GM21717 (cell line): ENCODE measurements around the gene ZNF140.
A peak's percentile ranks its signal among the peaks of the same experiment; 100 is the strongest.

Experiments used
- ATAC-seq: cut with Tn5 transposase; IDR thresholded peaks from one replicate; pipeline ENCODE4 v1.9.1; 2021; ENCODE audit warnings: mild to moderate bottlenecking, moderate library complexity; ENCODE audit not compliant: unreplicated experiment

The ZNF140 gene

DNA sequence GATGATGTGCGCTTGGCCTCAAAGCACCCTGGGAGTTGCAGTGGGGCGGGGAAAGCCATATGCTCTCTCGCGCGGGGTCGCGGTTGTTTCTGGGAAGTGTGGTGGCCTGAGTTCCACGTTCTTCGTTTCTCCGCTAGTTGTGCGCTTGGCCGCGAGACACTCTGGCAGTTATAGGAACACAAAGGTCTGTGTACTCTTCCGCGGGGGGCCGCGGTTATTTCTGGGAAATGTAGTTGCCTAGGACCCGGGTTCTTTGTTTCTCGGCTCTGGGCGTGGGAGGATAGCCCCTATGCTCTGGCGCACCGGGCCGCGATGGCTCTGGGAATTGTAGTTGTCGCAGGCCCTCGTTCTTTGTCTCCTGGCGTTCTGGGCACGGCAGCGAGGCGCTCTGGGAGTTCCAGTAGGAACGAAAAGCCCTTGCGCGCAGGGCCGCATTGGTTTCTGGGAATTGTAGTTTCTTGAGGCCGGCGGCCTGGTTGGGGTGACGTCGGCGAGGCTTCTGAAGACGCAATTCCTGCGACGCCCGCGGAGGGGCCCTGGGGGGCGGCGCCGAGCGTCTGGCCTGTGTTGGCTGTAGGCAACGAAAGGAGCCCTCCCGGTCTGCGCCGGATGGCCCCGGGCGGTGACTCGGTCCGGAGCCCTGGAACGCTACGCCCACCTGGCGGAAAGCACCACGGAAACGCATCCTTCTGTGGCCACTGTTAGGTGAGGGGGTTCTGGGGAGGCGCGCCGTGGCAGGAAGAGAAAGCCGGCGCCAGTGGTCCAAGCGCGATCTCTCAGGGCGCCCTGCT lies at the start of gene ZNF140:
ZNF140 (plus strand) TSS at position 556 of the 791 bp plus-strand sequence. CDS start 398 bp downstream, outside the sequence.
- ATAC-seq, result peak; percentile 70

- peak; percentile 93 for ATAC-seq
Observed at GRCh38 chr12:133037207-133038005, 43.3 kb upstream of the ZNF140 start, which contains the start of gene ZNF84. ZNF84 (plus strand) TSS chr12:133037509; CDS start chr12:133041468, 3,959 bp downstream.

DNA sequence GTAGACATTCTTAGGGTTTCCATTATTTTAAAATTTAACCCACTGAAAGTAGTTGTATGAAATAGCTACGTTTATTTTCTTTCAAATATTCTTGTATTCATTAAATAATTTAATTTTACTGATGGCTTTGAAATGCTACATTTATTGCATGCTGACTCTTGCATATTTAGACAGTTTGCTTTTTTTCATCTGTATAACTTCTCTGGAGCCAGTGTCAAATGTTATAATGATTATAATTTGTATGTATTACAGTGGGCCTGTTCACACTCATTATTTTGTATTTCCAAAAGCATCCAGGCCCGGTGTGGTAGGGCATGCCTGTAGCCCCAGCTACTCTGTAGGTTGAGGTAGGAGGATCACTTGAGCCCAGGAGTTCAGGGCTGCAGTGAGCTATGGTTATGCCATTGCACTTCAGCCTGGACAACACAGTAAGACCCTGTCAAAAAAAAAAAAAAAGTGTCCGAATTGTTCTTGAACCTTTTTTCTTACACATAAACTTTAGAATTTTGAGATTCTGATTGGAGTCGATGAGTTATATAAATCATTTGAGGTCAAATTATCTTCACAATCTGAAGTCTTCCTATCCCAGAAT lies 42.5 kb upstream of the ZNF140 start:
- ATAC-seq, result no peak

DNA sequence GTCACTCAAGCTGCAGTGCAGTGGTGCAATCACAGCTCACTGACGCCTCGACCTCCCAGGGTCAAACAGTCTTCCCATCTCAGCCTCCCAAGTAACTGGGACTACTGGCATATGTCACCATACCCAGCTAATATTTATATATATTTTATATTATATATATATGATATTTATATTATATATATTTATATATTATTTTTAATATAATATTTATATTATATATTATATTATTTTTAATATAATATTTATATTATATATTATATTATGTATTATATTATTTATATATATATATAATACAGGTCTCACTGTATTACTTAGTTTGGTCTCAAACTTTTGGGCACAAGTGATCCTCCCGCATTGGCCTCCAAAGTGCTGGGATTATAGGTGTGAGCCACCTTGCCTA lies 34.0 kb upstream of the ZNF140 start:
- ATAC-seq, result no peak

DNA sequence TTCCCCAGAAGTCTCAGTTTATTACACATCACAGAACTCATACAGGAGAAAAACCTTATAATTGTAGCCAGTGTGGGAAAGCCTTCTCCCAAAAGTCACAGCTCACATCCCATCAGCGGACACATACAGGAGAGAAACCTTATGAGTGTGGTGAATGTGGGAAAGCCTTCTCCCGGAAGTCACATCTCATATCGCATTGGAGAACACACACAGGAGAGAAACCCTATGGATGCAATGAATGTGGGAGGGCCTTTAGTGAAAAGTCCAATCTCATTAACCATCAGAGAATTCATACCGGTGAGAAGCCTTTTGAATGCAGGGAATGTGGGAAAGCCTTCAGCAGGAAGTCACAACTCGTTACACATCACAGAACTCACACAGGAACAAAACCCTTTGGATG lies 23.3 kb upstream of the ZNF140 start:
- ATAC-seq, result no peak

- ATAC-seq, result no peak
Observed at GRCh38 chr12:133058203-133059113, 22.3 kb upstream of the ZNF140 start.

GRCh38 chr12:133061954-133062353 lies 18.8 kb upstream of the ZNF140 start:
- no peak for ATAC-seq

GRCh38 chr12:133063556-133063955 lies 17.2 kb upstream of the ZNF140 start:
- ATAC-seq, result no peak

GRCh38 chr12:133073836-133074235 lies 6.9 kb upstream of the ZNF140 start:
- no peak for ATAC-seq

DNA sequence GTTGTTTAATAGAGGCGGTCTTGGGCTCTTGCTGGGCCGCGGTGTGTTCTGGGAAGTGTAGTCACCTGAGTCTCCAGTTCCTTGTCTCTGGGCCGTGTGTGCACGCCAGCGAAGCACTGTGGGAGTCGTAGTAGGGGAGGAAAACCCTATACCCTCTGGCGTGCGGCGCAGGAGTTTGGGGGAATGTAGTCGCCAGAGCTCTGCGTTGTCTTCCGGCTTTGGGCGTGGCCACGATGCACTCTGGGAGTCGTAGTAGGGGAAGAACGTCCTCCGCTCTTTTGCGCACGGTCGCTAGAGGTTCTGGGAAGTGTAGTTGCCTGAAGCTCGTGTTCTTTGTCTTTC lies 726 bp upstream of the ZNF140 start:
- ATAC-seq, result peak; percentile 81

GRCh38 chr12:133081159-133081780 lies 547 bp downstream of the ZNF140 start:
- no peak for ATAC-seq

DNA sequence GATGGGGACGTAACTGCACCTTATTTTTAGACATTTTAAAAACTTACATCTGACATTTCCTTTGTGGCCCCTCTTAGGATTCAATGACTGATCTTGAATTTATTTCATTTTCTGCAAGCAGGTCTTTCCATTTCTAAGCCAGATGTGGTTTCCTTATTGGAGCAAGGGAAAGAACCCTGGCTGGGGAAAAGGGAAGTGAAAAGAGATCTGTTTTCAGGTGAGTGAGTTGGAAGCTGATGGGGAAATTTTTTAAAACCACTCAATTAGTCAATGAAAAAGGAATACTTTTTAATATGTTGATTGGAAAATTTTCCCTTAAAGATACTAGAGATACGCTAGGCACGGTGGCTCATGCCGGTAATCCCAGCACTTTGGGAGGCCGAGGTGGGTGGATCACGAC lies 2.6 kb downstream of the ZNF140 start:
- ATAC-seq, result no peak

DNA sequence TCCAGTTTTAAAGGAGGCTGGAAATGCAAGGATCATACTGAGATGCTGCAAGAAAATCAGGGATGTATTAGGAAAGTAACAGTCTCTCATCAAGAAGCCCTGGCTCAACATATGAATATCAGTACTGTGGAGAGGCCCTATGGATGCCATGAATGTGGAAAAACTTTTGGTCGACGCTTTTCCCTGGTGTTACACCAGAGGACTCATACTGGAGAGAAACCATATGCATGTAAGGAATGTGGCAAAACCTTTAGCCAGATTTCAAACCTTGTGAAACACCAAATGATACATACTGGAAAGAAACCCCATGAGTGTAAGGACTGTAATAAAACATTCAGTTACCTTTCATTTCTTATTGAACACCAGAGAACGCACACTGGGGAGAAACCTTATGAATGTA lies 24.9 kb downstream of the ZNF140 start:
- no peak for ATAC-seq

DNA sequence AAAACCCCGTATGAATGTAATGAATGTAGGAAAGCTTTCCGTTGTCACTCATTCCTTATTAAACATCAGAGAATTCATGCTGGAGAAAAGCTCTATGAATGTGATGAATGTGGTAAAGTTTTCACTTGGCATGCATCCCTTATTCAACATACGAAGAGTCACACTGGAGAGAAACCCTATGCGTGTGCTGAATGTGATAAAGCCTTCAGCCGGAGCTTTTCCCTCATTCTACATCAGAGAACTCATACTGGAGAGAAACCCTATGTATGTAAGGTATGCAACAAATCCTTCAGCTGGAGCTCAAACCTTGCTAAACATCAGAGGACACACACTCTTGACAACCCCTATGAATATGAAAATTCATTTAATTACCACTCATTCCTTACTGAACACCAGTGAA lies 25.5 kb downstream of the ZNF140 start:
- ATAC-seq, result no peak

DNA sequence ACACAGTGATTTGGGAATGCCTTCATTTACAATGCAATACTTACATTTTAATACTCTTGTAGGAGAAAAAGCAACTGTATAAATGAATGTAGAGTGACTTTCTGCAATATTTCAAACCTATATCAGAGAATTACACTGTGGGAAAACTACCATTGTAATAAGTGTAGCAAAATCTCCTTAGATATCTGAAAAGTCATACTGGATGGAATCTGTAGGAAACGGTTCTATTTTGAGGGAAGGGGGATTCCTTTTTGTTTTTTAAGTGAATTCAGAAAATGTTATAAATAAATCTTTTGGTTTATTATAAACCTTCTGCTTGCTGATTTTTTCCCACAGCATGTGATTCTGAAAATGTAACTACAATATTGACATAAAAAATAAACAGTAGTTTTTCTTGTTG lies 26.4 kb downstream of the ZNF140 start:
- ATAC-seq, result no peak

- ATAC-seq, result no peak
Observed at GRCh38 chr12:133108150-133108549, 27.4 kb downstream of the ZNF140 start.

- no peak for ATAC-seq
Observed at GRCh38 chr12:133120385-133121191, 39.9 kb downstream of the ZNF140 start.

DNA sequence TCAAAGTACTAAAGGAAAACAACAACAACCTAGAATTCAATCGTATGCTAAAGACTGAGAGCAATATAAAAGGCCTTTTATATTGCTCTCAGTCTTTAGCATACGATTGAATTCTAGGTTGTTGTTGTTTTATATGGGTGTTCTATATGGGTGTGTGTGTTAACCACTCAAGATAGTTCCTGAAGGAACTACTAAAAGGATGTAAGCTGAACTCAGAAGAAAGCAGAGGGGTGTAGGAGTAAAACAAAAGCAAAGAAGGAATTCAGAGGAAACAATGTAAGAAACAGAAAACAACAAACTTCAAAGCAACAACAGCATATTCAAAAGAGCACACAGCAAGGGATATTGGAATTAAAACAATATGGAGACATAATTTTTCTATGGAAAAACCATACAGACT lies 44.0 kb downstream of the ZNF140 start:
- no peak for ATAC-seq

DNA sequence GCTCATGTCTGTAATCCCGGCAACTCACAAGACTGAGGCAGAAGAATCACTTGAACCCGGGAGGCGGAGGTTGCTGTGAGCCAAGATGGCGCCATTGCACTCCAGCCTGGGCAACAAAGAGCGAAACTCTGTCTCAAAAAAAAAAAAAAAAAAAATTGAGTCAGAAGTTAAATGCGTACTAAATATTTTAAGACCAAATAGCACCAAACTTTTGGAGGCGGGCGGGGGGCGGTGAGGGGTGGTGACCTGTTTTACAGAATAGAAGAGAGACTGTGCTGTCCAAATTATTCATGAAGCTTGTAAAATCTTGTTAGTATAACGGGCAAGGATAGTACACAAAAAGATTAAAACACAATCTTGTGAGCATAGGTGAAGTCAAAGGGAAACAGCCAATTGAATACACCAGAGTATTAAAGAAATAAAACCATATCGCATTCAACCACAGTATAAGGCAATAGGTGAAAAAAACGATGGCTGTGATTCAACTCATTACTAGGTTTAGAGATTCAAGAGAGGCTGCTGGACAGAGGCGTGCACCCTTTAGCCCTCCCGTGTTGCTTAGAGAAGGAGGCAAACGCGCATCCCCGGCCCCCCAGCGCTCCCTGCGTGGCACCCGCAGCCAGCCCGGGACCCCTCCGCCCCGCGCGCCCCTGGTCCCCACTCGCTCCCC lies 48.8 kb downstream of the ZNF140 start:
- ATAC-seq, result peak; percentile 16
